Upper lobe of left lung (tissue), 6 donors: ENCODE results near the gene SPACA7. TPM values are rescaled to one million over a fixed set of nuclear protein-coding genes. Genes with fewer than 3 reads are reported as not detected.

Experiments used
- ATAC-seq, 2 donors: fragments of 200-7000 bp; cut with Tn5 transposase; one replicate each; pipeline ENCODE4 v1.9.1; 2022; ENCODE audit warnings: mild to moderate bottlenecking in 2 of 2, moderate library complexity in 2 of 2; ENCODE audit not compliant: low FRiP score in 2 of 2
- DNase-seq, 2 donors: peaks; one replicate each; pipeline ENCODE4 v3.0.0-alpha.2; 2019 to 2020
- H3K27ac ChIP-seq, 4 donors: fragments of 200-600 bp; sonication (generic); one replicate each; pipeline ENCODE4 v1.5.1; 2016 to 2019
- H3K27me3 ChIP-seq, 4 donors: fragments of 200-600 bp; sonication (generic); one replicate each; pipeline ENCODE4 v1.5.1; 2017 to 2019
- H3K36me3 ChIP-seq, 4 donors: fragments of 200-600 bp; sonication (generic); one replicate each; pipeline ENCODE4 v1.5.1; 2016 to 2019
- H3K4me1 ChIP-seq, 4 donors: fragments of 200-600 bp; sonication (generic); one replicate each; pipeline ENCODE4 v1.5.1; 2018 to 2019
- H3K4me3 ChIP-seq, 4 donors: fragments of 200-600 bp; sonication (generic); one replicate each; pipeline ENCODE4 v1.5.1; 2017 to 2019; ENCODE audit warnings: mild to moderate bottlenecking in 2 of 4, moderate library complexity in 1 of 4
- H3K9me3 ChIP-seq, 4 donors: fragments of 200-600 bp; sonication (generic); one replicate each; pipeline ENCODE4 v1.5.1; 2018 to 2019
- CTCF ChIP-seq, 6 experiments: fragments of 450-650 bp in 4 of 6; fragments of 200-600 bp in 2 of 6; sonication (generic) in 2 of 6; IDR thresholded peaks; one replicate each; pipeline ENCODE4 v1.5.1; 2016 to 2019; ENCODE audit warnings: antibody characterized with exemption in 6 of 6
- EP300 ChIP-seq, 4 donors: sonication (generic); formaldehyde crosslinking; IDR thresholded peaks; one replicate each; pipeline ENCODE4 v1.5.1; 2017; ENCODE audit warnings: antibody characterized with exemption in 4 of 4, control low read depth in 2 of 4
- POLR2A ChIP-seq, 4 donors: fragments of 450-650 bp; IDR thresholded peaks; one replicate each; pipeline ENCODE4 v1.5.1; 2016 to 2017; ENCODE audit warnings: antibody characterized with exemption in 4 of 4, mild to moderate bottlenecking in 2 of 4
- POLR2AphosphoS5 ChIP-seq, 2 donors: sonication (generic); formaldehyde crosslinking; IDR thresholded peaks; one replicate each; pipeline ENCODE4 v1.5.1; 2017; ENCODE audit warnings: antibody characterized with exemption in 2 of 2
- WGBS, 2 donors: methylation state at CpG; one replicate each; pipeline ENCODE4 v1.1.5; 2017 to 2018; 5-methylcytosine and 5-hydroxymethylcytosine counted together
- total RNA-seq, 6 donors: library from RNA; depleted of rRNA in 4 of 6; stranded (reverse); fragments of >200 nt in 4 of 6; gene quantifications; one replicate each; pipeline versions ENCODE4 v1.1.0 to v1.2.1, GENCODE V29; 2016 to 2021
- donor health status: DM: no; HTN: no; CAD: no; lungs with moderate emphysema.
- donor health status: DM: no; HTN: yes; CAD: no; lungs with severe emphysema.

The SPACA7 gene
- total RNA-seq, 6 donors from 2014 or later: not detected

GRCh38 chr13:112333756-112334543 is 42.2 kb upstream of the SPACA7 start:
- no peak for ATAC-seq
- H3K9me3 ChIP-seq: peaks cover 0 to 14% (median 5%) of the 10 kb centered on the region in 4 donors
- H3K4me1 ChIP-seq: peaks cover 0 to 8% (median 0%) of the 10 kb centered on the region in 4 donors
- H3K4me3 ChIP-seq: no peak overlapping the region
- H3K36me3 ChIP-seq: no peaks in the 10 kb centered on the region
- TF ChIP-seq EP300 (IDR thresholded peaks at IDR 0.05) (no peak), POLR2AphosphoS5 (IDR thresholded peaks at IDR 0.05) (no peak), CTCF (IDR thresholded peaks at IDR 0.05) (no peak), POLR2A (IDR thresholded peaks at IDR 0.05) (no peak)
- no peak overlapping the region for H3K27ac ChIP-seq
- peaks cover 0 to 15% (median 4%) of the 10 kb centered on the region in 4 donors for H3K27me3 ChIP-seq
- DNase-seq: no peak
- WGBS, 2 donors: 83 to 85% methylated on average over 16 of the region's 16 CpGs

GRCh38 chr13:112335135-112335534 is 41.0 kb upstream of the SPACA7 start:
- H3K9me3 ChIP-seq: peaks cover 0 to 14% (median 5%) of the 10 kb centered on the region in 4 donors
- no peak overlapping the region for H3K4me3 ChIP-seq
- 77 to 82% methylated on average over 8 to 9 of the region's 9 CpGs for WGBS, 2 donors
- H3K27ac ChIP-seq: no peak overlapping the region
- peaks cover 0 to 15% (median 4%) of the 10 kb centered on the region in 4 donors for H3K27me3 ChIP-seq
- no peak for DNase-seq
- H3K36me3 ChIP-seq: no peaks in the 10 kb centered on the region
- peaks cover 0 to 8% (median 0%) of the 10 kb centered on the region in 4 donors for H3K4me1 ChIP-seq
- ATAC-seq: no peak
- TF ChIP-seq CTCF (IDR thresholded peaks at IDR 0.05): no peak
- no peak for TF ChIP-seq EP300 (IDR thresholded peaks at IDR 0.05)
- no peak for TF ChIP-seq POLR2AphosphoS5 (IDR thresholded peaks at IDR 0.05)
- TF ChIP-seq POLR2A (IDR thresholded peaks at IDR 0.05): no peak

GRCh38 chr13:112341446-112341845 is 34.7 kb upstream of the SPACA7 start:
- Histone ChIP-seq H3K4me3 (no peak overlapping the region), H3K36me3 (no peaks in the 10 kb centered on the region), H3K27ac (no peak overlapping the region), H3K9me3 (peaks cover 0 to 13% (median 5%) of the 10 kb centered on the region in 4 donors), H3K27me3 (peaks cover 0 to 6% (median 0%) of the 10 kb centered on the region in 4 donors), H3K4me1 (peaks cover 0 to 4% (median 0%) of the 10 kb centered on the region in 4 donors)
- ATAC-seq (no peak), DNase-seq (no peak)
- TF ChIP-seq POLR2AphosphoS5 (IDR thresholded peaks at IDR 0.05) (no peak), POLR2A (IDR thresholded peaks at IDR 0.05) (no peak), CTCF (IDR thresholded peaks at IDR 0.05) (no peak), EP300 (IDR thresholded peaks at IDR 0.05) (no peak)
- WGBS, 2 donors: 56 to 58% methylated on average over 3 of the region's 3 CpGs

GRCh38 chr13:112341976-112342735 is 34.0 kb upstream of the SPACA7 start:
- DNase-seq (peak in 1 of 2 donors; percentile 71), ATAC-seq (no peak)
- peaks cover 0 to 4% (median 0%) of the 10 kb centered on the region in 4 donors for H3K4me1 ChIP-seq
- peaks cover 0 to 8% (median 0%) of the 10 kb centered on the region in 4 donors for H3K27me3 ChIP-seq
- H3K27ac ChIP-seq: no peak overlapping the region
- no peaks in the 10 kb centered on the region for H3K36me3 ChIP-seq
- no peak overlapping the region for H3K4me3 ChIP-seq
- WGBS, 2 donors: 66 to 78% methylated on average over 25 to 29 of the region's 29 CpGs
- H3K9me3 ChIP-seq: peaks cover 0 to 8% (median 4%) of the 10 kb centered on the region in 4 donors
- no peak for TF ChIP-seq EP300 (IDR thresholded peaks at IDR 0.05)
- TF ChIP-seq CTCF (IDR thresholded peaks at IDR 0.05): no peak
- no peak for TF ChIP-seq POLR2AphosphoS5 (IDR thresholded peaks at IDR 0.05)
- no peak for TF ChIP-seq POLR2A (IDR thresholded peaks at IDR 0.05)
